Heart right ventricle (tissue), 16 donors: ENCODE measurements around the gene SRGAP2B. TPM values are rescaled to one million over a fixed set of nuclear protein-coding genes. Genes with fewer than 3 reads are reported as not detected.
"Not testable (repeated sequence)": the region's sequence is repeated elsewhere in the genome, so short reads cannot be mapped to it uniquely, and the experiment has no call there.

Source experiments
- ATAC-seq, 8 donors: fragments of 200-7000 bp; cut with Tn5 transposase; one replicate each; pipeline ENCODE4 v1.9.1; 2020; ENCODE audit warnings: mild to moderate bottlenecking in 8 of 8, moderate library complexity in 8 of 8, moderate number of reproducible peaks in 1 of 8
- DNase-seq, 2 donors: peaks; one replicate each; pipeline ENCODE4 v3.0.0-alpha.2; 2020
- H3K27ac ChIP-seq, 10 donors: fragments of 200-600 bp; sonication (generic) in 2 of 10; one replicate each; pipeline versions ENCODE4 v1.5.0 to v1.8.0; 2020 to 2022; ENCODE audit warnings: mild to moderate bottlenecking in 3 of 10
- H3K27me3 ChIP-seq, 7 donors: fragments of 200-600 bp; one replicate each; pipeline ENCODE4 v1.8.0; 2021 to 2022; ENCODE audit warnings: mild to moderate bottlenecking in 2 of 7
- H3K36me3 ChIP-seq, 9 donors: fragments of 200-600 bp; sonication (generic) in 1 of 9; one replicate each; pipeline versions ENCODE4 v1.5.0 to v1.8.0; 2020 to 2022; ENCODE audit warnings: mild to moderate bottlenecking in 2 of 9
- H3K4me1 ChIP-seq, 9 donors: fragments of 200-600 bp; sonication (generic) in 1 of 9; one replicate each; pipeline versions ENCODE4 v1.5.0 to v1.8.0; 2020 to 2022; ENCODE audit warnings: mild to moderate bottlenecking in 4 of 9
- H3K4me3 ChIP-seq, 10 donors: fragments of 200-600 bp; sonication (generic) in 2 of 10; one replicate each; pipeline versions ENCODE4 v1.5.0 to v1.8.0; 2020 to 2022; ENCODE audit warnings: mild to moderate bottlenecking in 7 of 10, moderate library complexity in 2 of 10
- H3K9me3 ChIP-seq, 11 donors: fragments of 200-600 bp in 10 of 11; sonication (generic) in 2 of 11; one replicate each; pipeline versions ENCODE4 v1.5.0 to v1.8.0; 2013 to 2022; ENCODE audit warnings: mild to moderate bottlenecking in 2 of 11, control low read depth in 1 of 11, moderate library complexity in 1 of 11
- WGBS, 2 donors: extraction: QIAGEN DNeasy Blood & Tissue Kit; methylation state at CpG; one replicate each; pipeline ENCODE4 v1.1.7; 2013; ENCODE audit warnings: inconsistent platforms in 1 of 2; 5-methylcytosine and 5-hydroxymethylcytosine counted together
- intact Hi-C, 10 donors: fragments of 100-400 bp; cut with DNase I; formaldehyde crosslinking; loops; one replicate each; pipeline versions ENCODE4 v1.11.1 to v1.14.2; 2022
- polyA plus RNA-seq, 2 donors: library from polyadenylated mRNA; stranded (reverse); fragments of 200-250 nt; gene quantifications; one replicate each; pipeline ENCODE4 v1.2.3, GENCODE V29; 2013
- total RNA-seq, 10 donors: library from RNA; stranded (reverse); fragmentation: NEBNext Ultra II Directional in 3 of 10; extraction: Animal tissue kit (Norgen Biotek cat#: 25700) in 3 of 10; gene quantifications; one replicate each; pipeline versions ENCODE4 v1.2.1 to v1.2.4, GENCODE V29; 2021 to 2023
- donor health status: Arrhythmogenic right ventricular cardiomyopathy.
- donor health status: ischemic (EF 13 %, LVEDD 7.1; RV severe dilation, severe dysfunction).
- donor health status: healthy with polysubstance abuse.
- donor health status: DM: no; HTN: yes; CAD: no.
- donor health status: DM: no; HTN: no; CAD: no.
- donor health status: ischemic (EF 25% LVEDD 6.9; RV normal size, moderate dysfunction).
- donor health status: ischemic (EF 25% LVEDD 5.7; RV mildly dilated, moderate dysfunction).
- donor health status: healthy.
- donor health status: DM: yes; HTN: yes; CAD: no.
- donor health status: Ischemic cardiomyopathy.
- donor health status: ischemic (EF 35%, LVEDD 5.7; RV mildly dilated, moderate dysfunction).
- donor health status: nonischemic (EF 11% LVEDD 7.7; RV severe dilation, severe dysfunction).
- donor health status: DM: yes; HTN: yes; CAD: no.
- donor health status: PGD.
- donor health status: ischemic (EF 29% LVEDD 5.4; RV normal size, mild dysfunction).
- donor health status: nonischemic (EF 23%, LVEDD 6.1; RV moderate dilation, normal function).

The SRGAP2B gene
- total and polyA plus RNA-seq, 12 donors = 3.5 to 14.0 (median 9.5) TPM

- intact Hi-C loops, H3K36me3 ChIP-seq, DNase-seq, H3K4me3 ChIP-seq, H3K27ac ChIP-seq, H3K9me3 ChIP-seq, H3K4me1 ChIP-seq, H3K27me3 ChIP-seq: not testable (repeated sequence)
- peak in 7 of 8 donors; percentile 67 to 92 (median 89) for ATAC-seq
- no CpG with 5 or more reads among the region's 9 CpGs for WGBS, 2 donors
These were observed 133.2 kb downstream of the SRGAP2B start for GRCh38 chr1:144961604-144962583.

- H3K9me3 ChIP-seq, intact Hi-C loops, H3K4me1 ChIP-seq, DNase-seq, H3K4me3 ChIP-seq, H3K27me3 ChIP-seq, H3K27ac ChIP-seq, H3K36me3 ChIP-seq: not testable (repeated sequence)
- peak in 1 of 8 donors; percentile 42 for ATAC-seq
- 88 to 90% methylated on average over 1 of the region's 4 CpGs for WGBS, 2 donors
These were observed 134.1 kb downstream of the SRGAP2B start for GRCh38 chr1:144960929-144961488.

- H3K4me1 ChIP-seq, H3K4me3 ChIP-seq, H3K27me3 ChIP-seq, H3K27ac ChIP-seq, DNase-seq, H3K9me3 ChIP-seq, H3K36me3 ChIP-seq, intact Hi-C loops, ATAC-seq: not testable (repeated sequence)
- no CpG with 5 or more reads among the region's 2 CpGs for WGBS, 2 donors
These were observed 146.7 kb downstream of the SRGAP2B start for GRCh38 chr1:144948390-144948789.

GRCh38 chr1:144947495-144947894 is 147.6 kb downstream of the SRGAP2B start:
- H3K9me3 ChIP-seq, ATAC-seq, DNase-seq, H3K4me3 ChIP-seq, intact Hi-C loops, H3K27ac ChIP-seq, H3K36me3 ChIP-seq, H3K27me3 ChIP-seq, H3K4me1 ChIP-seq: not testable (repeated sequence)
- 57 to 61% methylated on average over 1 of the region's 1 CpG for WGBS, 2 donors

GRCh38 chr1:144946525-144947480 is 148.3 kb downstream of the SRGAP2B start:
- H3K9me3 ChIP-seq, intact Hi-C loops, H3K4me1 ChIP-seq, H3K36me3 ChIP-seq, H3K27me3 ChIP-seq, DNase-seq, H3K27ac ChIP-seq, H3K4me3 ChIP-seq: not testable (repeated sequence)
- ATAC-seq = peak in 2 of 8 donors; percentile 41 to 42
- WGBS, 2 donors = no CpG with 5 or more reads among the region's 8 CpGs

GRCh38 chr1:144941710-144942109 is 153.4 kb downstream of the SRGAP2B start:
- H3K27me3 ChIP-seq, ATAC-seq, H3K4me3 ChIP-seq, DNase-seq, H3K4me1 ChIP-seq, H3K27ac ChIP-seq, H3K36me3 ChIP-seq, intact Hi-C loops, H3K9me3 ChIP-seq: not testable (repeated sequence)
- WGBS, 2 donors = no CpG with 5 or more reads among the region's 1 CpG

GRCh38 chr1:144940054-144940453 is 155.1 kb downstream of the SRGAP2B start:
- WGBS, 2 donors = no CpG with 5 or more reads among the region's 2 CpGs
- H3K4me3 ChIP-seq, H3K9me3 ChIP-seq, H3K27ac ChIP-seq, H3K36me3 ChIP-seq, ATAC-seq, H3K27me3 ChIP-seq, DNase-seq, H3K4me1 ChIP-seq, intact Hi-C loops: not testable (repeated sequence)

GRCh38 chr1:144938627-144939026 is 156.5 kb downstream of the SRGAP2B start:
- H3K27ac ChIP-seq, intact Hi-C loops, H3K4me1 ChIP-seq, H3K36me3 ChIP-seq, H3K4me3 ChIP-seq, ATAC-seq, H3K27me3 ChIP-seq, H3K9me3 ChIP-seq, DNase-seq: not testable (repeated sequence)

GRCh38 chr1:144936186-144936732 is 158.9 kb downstream of the SRGAP2B start:
- H3K4me3 ChIP-seq, intact Hi-C loops, H3K9me3 ChIP-seq, H3K36me3 ChIP-seq, H3K27me3 ChIP-seq, H3K4me1 ChIP-seq, DNase-seq, H3K27ac ChIP-seq: not testable (repeated sequence)
- WGBS, 2 donors = 100% methylated on average over 1 of the region's 4 CpGs
- peak in 2 of 8 donors; percentile 39 for ATAC-seq

GRCh38 chr1:144935310-144935709 is 159.8 kb downstream of the SRGAP2B start:
- H3K4me3 ChIP-seq, H3K9me3 ChIP-seq, DNase-seq, H3K27ac ChIP-seq, H3K4me1 ChIP-seq, H3K27me3 ChIP-seq, ATAC-seq, intact Hi-C loops, H3K36me3 ChIP-seq: not testable (repeated sequence)
- WGBS, 2 donors = no CpG with 5 or more reads among the region's 3 CpGs
